ENCODE measurements around the gene ZNF714. TPM values are rescaled to one million over a fixed set of nuclear protein-coding genes. Genes with fewer than 3 reads are reported as not detected.
A peak's percentile ranks its signal among the peaks of the same experiment; 100 is the strongest.

Gene ZNF714
- total RNA-seq, 2 donors from 2014 or later: 19.5 to 27.7 TPM

DNA sequence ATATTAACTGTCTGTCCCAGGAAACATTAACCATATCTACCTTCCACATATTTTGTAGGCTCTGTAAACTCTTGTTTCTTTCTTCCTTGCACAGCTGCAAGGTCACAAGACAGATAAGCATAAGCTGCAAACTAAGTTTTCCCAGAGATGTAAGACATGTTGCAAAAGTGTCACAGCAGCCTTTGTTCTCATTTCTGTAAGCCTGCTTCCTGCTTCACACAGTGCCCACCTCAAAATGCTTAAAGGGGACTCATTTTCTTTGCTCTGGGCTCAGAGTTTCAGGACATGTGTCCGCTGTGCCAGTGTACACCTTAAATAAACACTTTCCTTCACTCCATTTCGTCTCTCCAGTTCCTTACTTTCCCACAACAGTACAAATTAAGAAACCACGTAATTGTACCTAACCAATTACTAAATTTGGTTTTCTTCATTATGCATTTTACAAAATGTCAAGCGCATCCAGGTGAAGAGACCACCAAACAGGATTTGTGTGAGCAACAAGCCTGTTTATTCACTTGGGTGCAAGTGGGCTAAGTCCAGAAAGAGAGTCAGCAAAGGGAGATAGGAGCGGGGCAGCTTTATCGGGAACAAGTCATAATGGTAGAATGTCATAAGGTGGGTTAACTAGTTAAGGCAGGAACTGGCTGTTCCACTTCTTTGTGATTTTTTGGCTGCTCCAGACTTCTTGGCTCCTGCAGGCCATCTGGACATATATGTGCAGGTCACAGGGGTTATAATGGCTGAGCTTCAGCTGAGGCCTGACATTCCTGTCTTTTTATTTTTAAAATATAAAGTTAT, 47.1 kb downstream of the ZNF714 start:
- H3K9me3 ChIP-seq: no peaks in the 10 kb centered on the region
- WGBS: 50% methylated on average over 6 of the region's 6 CpGs
- intact Hi-C loops (cut with DNase I): no loop called here
- H3K4me1 ChIP-seq (replicated peaks): no peaks in the 10 kb centered on the region
- TF ChIP-seq POLR2A (IDR thresholded peaks at IDR 0.05) (no peak), POLR2AphosphoS5 (IDR thresholded peaks at IDR 0.05) (no peak)
- TF ChIP-seq, protein P1, sequence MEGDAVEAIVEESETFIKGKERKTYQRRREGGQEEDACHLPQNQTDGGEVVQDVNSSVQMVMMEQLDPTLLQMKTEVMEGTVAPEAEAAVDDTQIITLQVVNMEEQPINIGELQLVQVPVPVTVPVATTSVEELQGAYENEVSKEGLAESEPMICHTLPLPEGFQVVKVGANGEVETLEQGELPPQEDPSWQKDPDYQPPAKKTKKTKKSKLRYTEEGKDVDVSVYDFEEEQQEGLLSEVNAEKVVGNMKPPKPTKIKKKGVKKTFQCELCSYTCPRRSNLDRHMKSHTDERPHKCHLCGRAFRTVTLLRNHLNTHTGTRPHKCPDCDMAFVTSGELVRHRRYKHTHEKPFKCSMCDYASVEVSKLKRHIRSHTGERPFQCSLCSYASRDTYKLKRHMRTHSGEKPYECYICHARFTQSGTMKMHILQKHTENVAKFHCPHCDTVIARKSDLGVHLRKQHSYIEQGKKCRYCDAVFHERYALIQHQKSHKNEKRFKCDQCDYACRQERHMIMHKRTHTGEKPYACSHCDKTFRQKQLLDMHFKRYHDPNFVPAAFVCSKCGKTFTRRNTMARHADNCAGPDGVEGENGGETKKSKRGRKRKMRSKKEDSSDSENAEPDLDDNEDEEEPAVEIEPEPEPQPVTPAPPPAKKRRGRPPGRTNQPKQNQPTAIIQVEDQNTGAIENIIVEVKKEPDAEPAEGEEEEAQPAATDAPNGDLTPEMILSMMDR (IDR thresholded peaks at IDR 0.05): no peak
- no peaks in the 10 kb centered on the region for H3K36me3 ChIP-seq
- no peak overlapping the region for H3K4me3 ChIP-seq
- DNase-seq (ENCODE audit: low spot score): no peak
- H3K27ac ChIP-seq: no peak overlapping the region
- no peaks in the 10 kb centered on the region for H3K27me3 ChIP-seq (replicated peaks; ENCODE audit: insufficient read depth)

DNA sequence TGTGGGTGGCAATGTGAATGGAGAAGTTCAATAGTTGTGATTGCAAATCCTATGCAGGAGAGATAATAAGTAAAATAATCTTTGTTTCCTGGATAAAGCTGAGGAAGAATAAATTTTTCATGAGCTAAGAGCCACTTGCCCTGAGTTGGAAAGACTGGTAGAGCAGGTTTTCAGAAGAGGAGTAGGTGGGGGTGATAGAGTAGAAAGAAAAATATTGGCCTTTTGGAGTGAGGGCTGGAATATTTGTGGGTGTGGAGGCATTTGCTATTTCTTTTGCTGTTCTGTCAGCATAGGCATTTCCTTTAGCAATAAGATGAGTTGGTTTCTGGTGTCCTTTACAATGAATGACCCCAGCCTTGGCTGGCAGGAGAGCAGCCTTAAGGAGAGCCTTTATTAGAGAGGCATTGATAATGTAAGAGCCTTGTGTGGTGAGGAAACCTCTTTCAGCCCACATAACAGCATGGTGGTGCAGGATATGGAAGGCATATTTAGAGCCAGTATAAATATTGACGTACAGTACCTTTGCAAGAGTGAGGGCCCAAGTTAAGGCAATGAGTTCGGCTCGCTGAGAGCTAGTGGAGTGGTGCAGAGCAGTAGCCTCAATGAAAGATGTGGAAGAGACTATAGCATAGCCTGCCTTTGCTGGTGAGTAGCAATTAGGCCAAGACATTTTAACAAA, 48.2 kb downstream of the ZNF714 start:
- peak overlapping the region in 1 of 2 donors; percentile 23 for H3K27ac ChIP-seq
- no peak overlapping the region for H3K4me3 ChIP-seq
- intact Hi-C loops (cut with DNase I): no loop called here
- no peaks in the 10 kb centered on the region for H3K36me3 ChIP-seq
- no peaks in the 10 kb centered on the region for H3K9me3 ChIP-seq
- no peaks in the 10 kb centered on the region for H3K27me3 ChIP-seq (replicated peaks; ENCODE audit: insufficient read depth)
- TF ChIP-seq POLR2AphosphoS5 (IDR thresholded peaks at IDR 0.05): peak; percentile 52
- TF ChIP-seq, protein P1 (IDR thresholded peaks at IDR 0.05): no peak
- H3K4me1 ChIP-seq (replicated peaks): no peaks in the 10 kb centered on the region
- DNase-seq (ENCODE audit: low spot score): peak; percentile 14
- WGBS: 46% methylated on average over 3 of the region's 3 CpGs

DNA sequence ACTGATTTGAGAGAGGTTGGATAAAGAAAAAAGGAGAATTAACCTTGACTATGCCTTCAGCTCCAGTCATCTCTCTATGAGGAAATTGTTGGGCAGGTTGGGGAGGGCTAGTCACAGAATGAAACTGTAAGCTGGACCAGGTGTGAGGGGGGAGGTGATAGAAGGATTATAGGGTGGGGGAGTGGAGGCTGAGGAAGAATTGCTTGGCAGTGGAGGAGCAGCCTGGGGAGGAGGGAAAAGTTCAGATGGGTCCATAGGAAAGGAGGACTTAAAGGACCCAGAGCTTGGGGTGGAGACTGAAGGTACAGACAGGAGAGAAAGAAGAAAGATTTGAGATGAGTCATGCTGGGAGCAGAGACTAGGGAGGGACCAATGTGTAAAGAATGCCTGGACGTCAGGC, 51.6 kb downstream of the ZNF714 start:
- TF ChIP-seq, protein P1 (IDR thresholded peaks at IDR 0.05): no peak
- no peak for TF ChIP-seq POLR2AphosphoS5 (IDR thresholded peaks at IDR 0.05)
- TF ChIP-seq POLR2A (IDR thresholded peaks at IDR 0.05): no peak
- no peaks in the 10 kb centered on the region for H3K9me3 ChIP-seq
- 56% methylated on average over 1 of the region's 1 CpG for WGBS
- H3K36me3 ChIP-seq: no peaks in the 10 kb centered on the region
- H3K27ac ChIP-seq: no peak overlapping the region
- H3K27me3 ChIP-seq (replicated peaks; ENCODE audit: insufficient read depth): no peaks in the 10 kb centered on the region
- DNase-seq (ENCODE audit: low spot score): no peak
- intact Hi-C loops (cut with DNase I): no loop called here
- no peak overlapping the region for H3K4me3 ChIP-seq
- H3K4me1 ChIP-seq (replicated peaks): no peaks in the 10 kb centered on the region

DNA sequence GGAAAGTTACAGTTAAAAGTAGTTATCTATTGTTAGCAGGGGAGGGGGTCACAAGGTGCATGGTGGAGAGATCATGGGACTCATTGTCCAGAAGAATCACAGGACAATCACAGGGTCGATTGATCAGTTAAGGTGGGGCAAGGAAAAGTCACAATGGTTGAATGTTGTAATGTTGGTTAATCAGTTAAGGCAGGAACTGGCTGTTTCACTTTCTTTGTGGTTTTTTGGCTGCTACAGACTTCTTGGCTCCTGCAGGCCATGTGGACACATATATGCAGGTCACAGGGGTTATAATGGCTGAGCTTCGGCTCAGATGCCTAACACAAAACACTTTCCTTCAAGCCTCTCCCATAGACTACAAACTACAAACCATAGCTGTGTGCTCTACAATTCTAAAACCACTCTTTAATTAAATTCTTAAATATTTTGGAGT, 52.9 kb downstream of the ZNF714 start:
- Histone ChIP-seq H3K36me3 (no peaks in the 10 kb centered on the region), H3K9me3 (no peaks in the 10 kb centered on the region), H3K27ac (no peak overlapping the region), H3K27me3 (replicated peaks; ENCODE audit: insufficient read depth) (no peaks in the 10 kb centered on the region), H3K4me1 (replicated peaks) (no peaks in the 10 kb centered on the region), H3K4me3 (no peak overlapping the region)
- intact Hi-C loops (cut with DNase I): no loop called here
- TF ChIP-seq POLR2A (IDR thresholded peaks at IDR 0.05) (no peak), POLR2AphosphoS5 (IDR thresholded peaks at IDR 0.05) (no peak)
- TF ChIP-seq, protein P1 (IDR thresholded peaks at IDR 0.05): no peak
- DNase-seq (ENCODE audit: low spot score): no peak
- 77% methylated on average over 2 of the region's 2 CpGs for WGBS

Data from prostate gland (tissue), 2 donors.